HUDEP-2 (cell line): ENCODE results near the gene CYP21A2.
A peak's percentile ranks its signal among the peaks of the same experiment; 100 is the strongest.

Experiments
- DNase-seq, 76 experiments: peaks; one replicate each; lab custom pipeline; 2025; ENCODE audit not compliant: unreplicated experiment in 76 of 76; lab: John Stamatoyannopoulos, UW

Gene CYP21A2

DNA sequence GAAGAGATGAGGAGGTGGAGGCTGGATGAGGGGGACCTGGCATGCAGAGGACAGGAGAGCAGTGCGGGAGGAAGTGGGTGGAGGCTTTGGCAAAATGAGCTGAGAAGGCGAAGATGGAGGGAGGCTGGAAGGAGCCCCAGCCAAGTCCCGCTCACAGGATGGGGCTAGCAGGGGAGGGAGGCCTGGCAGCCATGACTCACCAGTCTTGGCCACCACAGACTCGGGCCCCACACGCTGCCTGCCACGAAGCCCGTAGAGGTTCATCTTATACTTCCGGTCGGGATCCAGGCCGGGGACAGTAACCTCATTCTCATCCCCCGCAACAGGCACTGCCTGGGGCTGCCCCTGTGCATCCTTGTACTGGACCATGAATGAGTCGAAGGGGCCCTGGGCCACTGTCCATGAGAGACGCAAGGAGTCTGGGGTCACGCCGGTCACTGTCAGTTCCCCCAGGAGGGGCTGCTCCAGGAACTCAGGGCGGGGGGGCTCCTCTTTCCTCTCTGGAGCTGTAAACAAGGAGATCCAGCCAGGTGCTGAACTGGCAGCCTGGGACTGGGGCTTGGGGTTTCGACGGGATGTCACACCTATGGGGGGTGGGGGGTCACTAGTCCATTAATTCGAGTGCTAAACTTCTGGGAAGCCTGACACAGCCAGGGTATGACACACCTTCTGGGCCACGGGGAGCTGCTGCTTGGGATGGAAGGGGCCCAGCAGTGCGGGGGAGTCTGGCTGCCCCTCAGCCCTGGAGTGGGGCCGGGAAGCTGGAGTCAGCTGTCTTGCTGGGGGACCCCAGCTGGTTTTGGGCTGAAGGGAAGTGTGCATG is 43.2 kb downstream of the CYP21A2 start:
- DNase-seq = no peak

GRCh38 chr6:32082478-32082877 is 44.3 kb downstream of the CYP21A2 start:
- DNase-seq = no peak

DNA sequence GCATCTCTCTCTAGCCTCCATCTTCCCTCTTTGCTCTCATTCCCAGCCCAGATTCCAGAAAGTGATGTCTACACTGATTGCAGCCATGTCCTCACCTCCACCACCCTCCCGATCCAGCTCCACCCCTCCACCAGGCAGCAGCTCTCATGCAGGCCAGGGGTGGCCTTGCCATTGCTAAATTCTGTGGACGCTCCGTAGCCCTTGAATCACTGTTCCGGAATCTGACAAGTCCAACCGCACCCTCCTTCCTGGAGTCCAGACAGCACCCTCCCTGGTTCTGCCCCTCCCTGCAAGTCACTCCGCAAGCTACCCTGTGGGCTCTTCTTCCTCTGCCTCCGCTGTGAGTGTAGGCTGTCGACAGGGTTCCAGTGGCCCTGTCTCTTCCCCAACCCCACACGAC is 44.7 kb downstream of the CYP21A2 start:
- DNase-seq = no peak

- no peak for DNase-seq
Observed at GRCh38 chr6:32083812-32084768, 45.9 kb downstream of the CYP21A2 start.

- no peak for DNase-seq
Observed at GRCh38 chr6:32084780-32085179, 46.6 kb downstream of the CYP21A2 start.

DNA sequence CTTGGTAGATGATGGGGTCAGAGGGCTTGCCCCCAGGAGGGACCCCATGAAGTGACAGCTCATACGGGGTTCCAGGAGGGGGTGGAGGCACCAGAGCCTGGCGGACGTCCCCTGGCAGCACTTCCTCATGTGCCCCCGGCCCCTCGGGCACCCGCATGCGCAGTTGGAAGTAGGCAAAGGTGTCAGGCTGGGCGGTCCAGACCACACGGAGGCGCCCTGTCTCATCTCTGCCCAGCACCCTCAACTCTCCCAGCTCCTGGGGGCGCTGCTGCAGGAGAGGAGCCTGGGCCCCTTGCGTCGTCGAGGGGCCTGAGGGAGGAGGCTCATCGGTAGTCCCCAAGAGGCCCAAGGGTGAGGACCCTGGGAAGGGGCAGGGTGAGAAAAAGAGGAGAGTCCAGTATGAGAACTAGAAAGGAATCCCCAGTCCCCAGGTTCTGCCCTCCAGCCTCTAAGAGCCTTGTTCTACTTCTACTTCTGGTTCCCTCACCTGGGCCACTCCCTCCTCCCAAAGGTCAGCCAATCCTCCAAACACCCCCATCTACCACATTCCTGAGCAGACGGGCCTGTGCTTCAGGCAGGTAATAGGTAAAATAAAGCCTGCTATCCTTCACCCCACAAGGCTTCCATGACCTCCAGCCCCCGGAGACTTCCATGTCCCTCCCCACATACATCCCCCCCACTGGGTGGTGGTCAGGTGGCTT is 47.7 kb downstream of the CYP21A2 start:
- no peak for DNase-seq

GRCh38 chr6:32086661-32087573 is 48.7 kb downstream of the CYP21A2 start:
- DNase-seq = peak in 10 of 76 experiments; percentile 10 to 39 (median 26)

GRCh38 chr6:32087574-32088486 is 49.6 kb downstream of the CYP21A2 start:
- peak in 73 of 76 experiments; percentile 29 to 92 (median 83) for DNase-seq

DNA sequence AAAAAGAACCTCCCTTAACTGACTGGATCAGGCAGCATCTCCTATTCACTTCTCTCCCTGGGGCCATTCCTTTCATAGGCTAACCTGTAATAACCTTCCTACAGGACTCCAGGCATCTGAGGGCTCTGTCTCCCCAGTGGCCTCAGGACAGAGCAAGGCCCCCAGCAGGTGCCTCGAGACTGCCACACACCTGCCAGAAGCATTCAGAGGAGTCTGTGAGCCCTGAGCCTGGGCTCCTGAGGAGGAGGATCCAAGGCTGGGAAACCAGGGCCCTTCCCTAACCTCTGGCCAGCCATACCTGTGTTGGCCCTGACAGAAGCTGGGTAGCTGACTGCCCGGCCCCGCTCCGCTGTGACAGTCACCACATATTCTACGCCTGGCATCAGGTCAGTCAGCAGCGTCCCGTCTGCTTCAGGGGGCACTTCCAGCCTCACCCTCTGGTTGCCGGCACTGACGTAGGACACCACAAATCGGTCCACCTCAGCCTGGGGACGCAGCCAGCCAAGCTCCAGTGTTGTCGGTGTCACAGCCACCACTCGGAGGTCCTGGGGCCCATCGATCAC is 50.4 kb downstream of the CYP21A2 start:
- DNase-seq = no peak

- no peak for DNase-seq
Observed at GRCh38 chr6:32089082-32089828, 51.0 kb downstream of the CYP21A2 start.
